ENCODE results near the gene PNRC2. TPM values are rescaled to one million over a fixed set of nuclear protein-coding genes. Genes with fewer than 3 reads are reported as not detected.

Gene PNRC2
- total and polyA plus RNA-seq, 2 of the 13 experiments (the other 11 are each of a cell fraction or from before 2014, with no cell fraction given), result 74.9 to 97.5 TPM

GRCh38 chr1:23960291-23961020 lies 828 bp downstream of the PNRC2 start:
- ChIA-PET POLR2A (interaction anchor here (0.9 to 3.3 kb wide), 7 partner anchors 8 to 183 kb away, joined by 5 to 32 read pairs (median 9); partner anchors contain the start of genes PITHD1 and SRSF10), CTCF (ENCODE audit: low intra/inter-chr PET ratio, low total read pairs) (no interaction called here)
- H4K20me1 ChIP-seq (ENCODE audit: insufficient read depth, low read length), result peaks cover 21% of the 10 kb centered on the region; the same call in 1 of the 2 replicates
- DNase-seq (ENCODE audit: low spot score), result no peak
- H2AFZ ChIP-seq (ENCODE audit: low read length), result no peak overlapping the region
- peaks cover 0 to 4% of the 10 kb centered on the region in 2 experiments; a peak in 1 of 5 replicates for H3K27me3 ChIP-seq (ENCODE audit: control insufficient read depth in 1 of 2, insufficient read depth in 2 of 2, low read length in 2 of 2)
- peaks cover 34% of the 10 kb centered on the region for H3K4me1 ChIP-seq (ENCODE audit: insufficient read depth, low read length)
- WGBS (ENCODE audit: low lambda C conversion rate), result 2% methylated on average over 15 of the region's 15 CpGs
- H3K9me3 ChIP-seq (ENCODE audit: low read length), result no peaks in the 10 kb centered on the region
- peak overlapping the region; percentile 73 for H3K4me2 ChIP-seq (ENCODE audit: low read depth, low read length)
- no peak for TF ChIP-seq HOXD1 (CRISPR knock-in tag; IDR thresholded peaks at IDR 0.05)
- TF ChIP-seq ZNF441 (CRISPR knock-in tag; IDR thresholded peaks at IDR 0.05; ENCODE audit: borderline replicate concordance), result no peak
- no peak for TF ChIP-seq ZFP82 (CRISPR knock-in tag; IDR thresholded peaks at IDR 0.05; ENCODE audit: borderline replicate concordance)
- TF ChIP-seq SIN3A (IDR thresholded peaks at IDR 0.05; ENCODE audit: borderline replicate concordance, low read depth, low read length), result peak; percentile 29; the same call in 1 of the 2 replicates
- no peak for TF ChIP-seq ZNF460 (CRISPR knock-in tag; IDR thresholded peaks at IDR 0.05; ENCODE audit: borderline replicate concordance)
- ATAC-seq, result no peak
- H3K4me3 ChIP-seq (replicated peaks in 1 of 3; ENCODE audit: insufficient read depth in 1 of 3, low read depth in 2 of 3, low read length in 3 of 3), result peak overlapping the region; percentile 86 to 89 (median 87)
- BruUV-seq (replicated peaks), result no TSS peak
- peak overlapping the region; percentile 99 for H3K27ac ChIP-seq (ENCODE audit: extremely low read length, insufficient read depth, low read length)
- peak; percentile 56 for FAIRE-seq
- intact Hi-C loops (cut with micrococcal nuclease; ENCODE audit: unreplicated experiment) (no loop called here), in situ Hi-C loops (cut with HindIII; ENCODE audit: extremely low pct_ligation_motif_present, low pct_unique_long_range_greater_than_20kb) (no loop called here)
- H3K36me3 ChIP-seq (replicated peaks in 1 of 2; ENCODE audit: control insufficient read depth in 1 of 2, insufficient read depth in 2 of 2, low read length in 2 of 2), result peaks cover 0 to 6% of the 10 kb centered on the region in 2 experiments; a peak in 2 of 5 replicates
- H3K79me2 ChIP-seq (ENCODE audit: insufficient read depth, low read length), result peaks cover 22% of the 10 kb centered on the region
- peak overlapping the region; percentile 97 for H3K9ac ChIP-seq (ENCODE audit: insufficient read depth, low read depth, low read length)

- no peak for ATAC-seq
- intact Hi-C loops (cut with micrococcal nuclease; ENCODE audit: unreplicated experiment), result no loop called here
- H3K79me2 ChIP-seq (ENCODE audit: insufficient read depth, low read length), result peaks cover 25% of the 10 kb centered on the region
- TF ChIP-seq ZC3H4 (CRISPR knock-in tag; IDR thresholded peaks at IDR 0.05; ENCODE audit: borderline replicate concordance), result no peak
- no peak for TF ChIP-seq PLSCR1 (CRISPR knock-in tag; IDR thresholded peaks at IDR 0.05; ENCODE audit: borderline replicate concordance)
- TF ChIP-seq HCFC1 (IDR thresholded peaks at IDR 0.05; ENCODE audit: low read depth, low read length), result no peak
- no peak for TF ChIP-seq MAX (IDR thresholded peaks at IDR 0.05)
- TF ChIP-seq POLR2A (IDR thresholded peaks at IDR 0.05; ENCODE audit: insufficient read depth in 1 of 2, low read depth in 2 of 2, low read length in 2 of 2), result peak in 1 of 2 experiments; percentile 46; a peak in 3 of 4 replicates
- TF ChIP-seq ZNF276 (CRISPR knock-in tag; IDR thresholded peaks at IDR 0.05; ENCODE audit: low read depth), result no peak
- TF ChIP-seq AHR (CRISPR knock-in tag; IDR thresholded peaks at IDR 0.05), result no peak
- peak; percentile 49; the same call in 1 of the 2 replicates for TF ChIP-seq ZC3H13 (CRISPR knock-in tag; IDR thresholded peaks at IDR 0.05)
- TF ChIP-seq POLR2AphosphoS2 (IDR thresholded peaks at IDR 0.05; ENCODE audit: low read depth, low read length), result peak; percentile 71; the same call in 1 of the 2 replicates
Measured at GRCh38 chr1:23963617-23964234, 4.1 kb downstream of the PNRC2 start.

More at GRCh38 chr1:23963617-23964234, 4.1 kb downstream of the PNRC2 start:
- in situ Hi-C loops (cut with HindIII; ENCODE audit: extremely low pct_ligation_motif_present, low pct_unique_long_range_greater_than_20kb), result no loop called here
- H3K36me3 ChIP-seq (replicated peaks in 1 of 2; ENCODE audit: control insufficient read depth in 1 of 2, insufficient read depth in 2 of 2, low read length in 2 of 2), result peaks cover 0 to 6% of the 10 kb centered on the region in 2 experiments; a peak in 3 of 5 replicates
- no peak overlapping the region for H3K27ac ChIP-seq (ENCODE audit: extremely low read length, insufficient read depth, low read length)
- no peaks in the 10 kb centered on the region for H3K9me3 ChIP-seq (ENCODE audit: low read length)
- CTCF ChIA-PET (ENCODE audit: low intra/inter-chr PET ratio, low total read pairs), result no interaction called here
- POLR2A ChIA-PET, result interaction anchor here (0.7 to 2.7 kb wide), 7 partner anchors 8 to 65 kb away, joined by 3 to 21 read pairs (median 5); partner anchors contain the start of gene SRSF10
- DNase-seq (ENCODE audit: low spot score), result no peak
- no peak for FAIRE-seq
- peaks cover 21% of the 10 kb centered on the region; the same call in 1 of the 2 replicates for H4K20me1 ChIP-seq (ENCODE audit: insufficient read depth, low read length)
- H3K27me3 ChIP-seq (ENCODE audit: control insufficient read depth in 1 of 2, insufficient read depth in 2 of 2, low read length in 2 of 2), result peaks cover 0 to 4% of the 10 kb centered on the region in 2 experiments; a peak in 1 of 5 replicates
- WGBS (ENCODE audit: low lambda C conversion rate), result 100% methylated on average over 1 of the region's 1 CpG
- H3K4me2 ChIP-seq (ENCODE audit: low read depth, low read length), result no peak overlapping the region
- H3K4me1 ChIP-seq (ENCODE audit: insufficient read depth, low read length), result 0 out of 2 replicates have a peak, but pooled peaks cover 2% of the 10 kb centered on the region
- no peak overlapping the region for H2AFZ ChIP-seq (ENCODE audit: low read length)
- no TSS peak for BruUV-seq (replicated peaks)
- H3K4me3 ChIP-seq (replicated peaks in 1 of 3; ENCODE audit: insufficient read depth in 1 of 3, low read depth in 2 of 3, low read length in 3 of 3), result no peak overlapping the region
- H3K9ac ChIP-seq (ENCODE audit: insufficient read depth, low read depth, low read length), result no peak overlapping the region
